GM12878 (cell line): ENCODE data around the gene MIPOL1.

Source experiments
- CEBPB ChIP-seq, 2 experiments: fragments of 150-350 bp in 1 of 2; IDR thresholded peaks; 2 replicates each; pipeline ENCODE4 v1.6.1; 2012 to 2014; ENCODE audit warnings: low read depth in 2 of 2, low read length in 2 of 2, borderline replicate concordance in 1 of 2, inconsistent platforms in 1 of 2
- CHD2 ChIP-seq: IDR thresholded peaks from 2 replicates; pipeline ENCODE4 v1.6.1; 2011; ENCODE audit warnings: low read depth, low read length, improper control_type of control experiment, borderline replicate concordance
- JUND ChIP-seq: IDR thresholded peaks from 2 replicates; pipeline ENCODE4 v1.6.1; 2012; ENCODE audit warnings: low read depth, mild to moderate bottlenecking, low read length, improper control_type of control experiment, moderate library complexity
- LARP7 ChIP-seq: fragments of 450-650 bp; IDR thresholded peaks from 2 replicates; pipeline ENCODE4 v1.6.1; 2017; ENCODE audit warnings: mild to moderate bottlenecking
- MYC ChIP-seq: IDR thresholded peaks from 2 replicates; pipeline ENCODE4 v1.6.1; 2011; ENCODE audit warnings: mild to moderate bottlenecking, low read length, moderate library complexity, inconsistent platforms; ENCODE audit not compliant: insufficient read depth, insufficient replicate concordance, insufficient read length, severe bottlenecking
- RELA ChIP-seq: fragments of 450-650 bp; IDR thresholded peaks from 2 replicates; pipeline ENCODE4 v1.8.0; 2014; ENCODE audit warnings: borderline replicate concordance; ENCODE audit not compliant: partially characterized antibody
- TF ChIP-seq, protein P1 (sequence below): fragments of 450-650 bp; IDR thresholded peaks from 2 replicates; pipeline ENCODE4 v1.6.1; 2014; ENCODE audit warnings: mild to moderate bottlenecking
- TF ChIP-seq, protein P2 (sequence below), 3 experiments: IDR thresholded peaks in 2 of 3; conservative IDR thresholded peaks in 1 of 3; 2 replicates each; pipeline ENCODE4 v1.5.1; 2011; ENCODE audit warnings: low read depth in 3 of 3, low read length in 3 of 3, mild to moderate bottlenecking in 3 of 3, control low read depth in 2 of 3, moderate library complexity in 2 of 3, inconsistent platforms in 1 of 3, mixed read lengths in 1 of 3; ENCODE audit not compliant: control insufficient read depth in 2 of 3, insufficient read depth in 1 of 3; ENCODE audit errors: extremely low read depth in 1 of 3

DNA sequence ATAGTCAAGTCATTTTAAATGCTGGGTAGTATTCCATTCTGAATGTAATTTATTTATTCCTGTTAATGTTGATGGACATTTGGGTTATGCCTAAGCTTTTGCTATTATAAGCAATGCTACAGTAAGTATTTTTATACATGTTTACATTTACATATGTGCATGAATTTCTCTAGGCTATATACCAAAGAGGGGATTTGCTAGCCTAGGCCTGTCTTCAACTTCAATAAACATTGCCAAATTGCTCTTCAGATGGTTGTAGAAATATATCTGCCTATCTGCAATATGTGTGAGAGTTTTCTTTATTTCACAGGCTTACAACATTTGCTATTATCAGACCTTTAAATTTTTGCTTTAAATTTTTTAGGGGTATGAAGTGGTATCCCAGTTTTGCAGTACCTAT lies 87.0 kb downstream of the MIPOL1 start:
- TF ChIP-seq, protein P1, sequence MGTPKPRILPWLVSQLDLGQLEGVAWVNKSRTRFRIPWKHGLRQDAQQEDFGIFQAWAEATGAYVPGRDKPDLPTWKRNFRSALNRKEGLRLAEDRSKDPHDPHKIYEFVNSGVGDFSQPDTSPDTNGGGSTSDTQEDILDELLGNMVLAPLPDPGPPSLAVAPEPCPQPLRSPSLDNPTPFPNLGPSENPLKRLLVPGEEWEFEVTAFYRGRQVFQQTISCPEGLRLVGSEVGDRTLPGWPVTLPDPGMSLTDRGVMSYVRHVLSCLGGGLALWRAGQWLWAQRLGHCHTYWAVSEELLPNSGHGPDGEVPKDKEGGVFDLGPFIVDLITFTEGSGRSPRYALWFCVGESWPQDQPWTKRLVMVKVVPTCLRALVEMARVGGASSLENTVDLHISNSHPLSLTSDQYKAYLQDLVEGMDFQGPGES: no peak
- TF ChIP-seq, protein P2, sequence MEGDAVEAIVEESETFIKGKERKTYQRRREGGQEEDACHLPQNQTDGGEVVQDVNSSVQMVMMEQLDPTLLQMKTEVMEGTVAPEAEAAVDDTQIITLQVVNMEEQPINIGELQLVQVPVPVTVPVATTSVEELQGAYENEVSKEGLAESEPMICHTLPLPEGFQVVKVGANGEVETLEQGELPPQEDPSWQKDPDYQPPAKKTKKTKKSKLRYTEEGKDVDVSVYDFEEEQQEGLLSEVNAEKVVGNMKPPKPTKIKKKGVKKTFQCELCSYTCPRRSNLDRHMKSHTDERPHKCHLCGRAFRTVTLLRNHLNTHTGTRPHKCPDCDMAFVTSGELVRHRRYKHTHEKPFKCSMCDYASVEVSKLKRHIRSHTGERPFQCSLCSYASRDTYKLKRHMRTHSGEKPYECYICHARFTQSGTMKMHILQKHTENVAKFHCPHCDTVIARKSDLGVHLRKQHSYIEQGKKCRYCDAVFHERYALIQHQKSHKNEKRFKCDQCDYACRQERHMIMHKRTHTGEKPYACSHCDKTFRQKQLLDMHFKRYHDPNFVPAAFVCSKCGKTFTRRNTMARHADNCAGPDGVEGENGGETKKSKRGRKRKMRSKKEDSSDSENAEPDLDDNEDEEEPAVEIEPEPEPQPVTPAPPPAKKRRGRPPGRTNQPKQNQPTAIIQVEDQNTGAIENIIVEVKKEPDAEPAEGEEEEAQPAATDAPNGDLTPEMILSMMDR (IDR thresholded peaks at IDR 0.05 in 2 of 3, conservative IDR thresholded peaks at IDR 0.05 in 1 of 3; ENCODE audit: control insufficient read depth in 2 of 3, extremely low read depth in 1 of 3, insufficient read depth in 1 of 3, low read depth in 3 of 3, low read length in 3 of 3): no peak
- TF ChIP-seq JUND (no peak), RELA (no peak), CHD2 (no peak), LARP7 (no peak), CEBPB (IDR thresholded peaks at IDR 0.05; ENCODE audit: borderline replicate concordance in 1 of 2, low read depth in 2 of 2, low read length in 2 of 2) (no peak), MYC (no peak)
